ENCODE results near the gene SGMS1. TPM values are rescaled to one million over a fixed set of nuclear protein-coding genes. Genes with fewer than 3 reads are reported as not detected.

Gene SGMS1
- total and polyA plus RNA-seq, 2 donors (not counting 3 experiments of a cell fraction or from before 2014, with no cell fraction given): 9.7 to 23.7 TPM

DNA sequence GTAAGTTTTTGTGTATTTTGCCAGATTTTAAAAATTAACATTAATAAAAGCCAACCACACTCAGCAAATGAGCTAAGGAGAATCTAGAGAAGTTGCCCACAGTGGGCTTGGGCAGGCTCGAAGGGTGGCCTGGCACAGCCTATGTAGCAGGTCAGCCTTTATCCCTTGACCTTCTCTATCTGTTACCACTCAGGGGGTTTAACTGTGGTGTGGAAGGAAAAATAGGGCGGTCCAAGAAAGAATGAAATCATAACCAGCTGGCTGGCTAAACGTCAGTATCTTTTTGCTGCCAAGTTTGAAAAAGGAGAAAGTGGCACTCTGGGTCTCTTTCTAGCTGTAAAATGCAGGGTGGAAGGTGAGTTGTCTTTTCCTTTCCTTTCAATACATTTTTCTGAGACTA, 242.1 kb downstream of the SGMS1 start:
- peaks cover 3% of the 10 kb centered on the region for H4K20me1 ChIP-seq (replicated peaks; ENCODE audit: control insufficient read depth, extremely low read depth, insufficient read depth, low read length)
- CTCF ChIA-PET: interaction anchor here (1.1 to 2.1 kb wide), 5 partner anchors 11 to 37 kb away, joined by 3 to 23 read pairs (median 5); no protein-coding TSS in a partner anchor
- dilution Hi-C loops (cut with MboI; ENCODE audit: extremely low pct_ligation_motif_present, low sequenced_read_pairs) (no loop called here), intact Hi-C loops (cut with micrococcal nuclease) (no loop called here)
- FAIRE-seq (no peak), DNase-seq (ENCODE audit: low read depth, low spot score) (no peak)
- H3K79me2 ChIP-seq (ENCODE audit: control insufficient read depth, insufficient read depth, low read length): peaks cover 7% of the 10 kb centered on the region
- H2AFZ ChIP-seq (ENCODE audit: low read depth, low read length): no peak overlapping the region
- no peaks in the 10 kb centered on the region for H3K36me3 ChIP-seq (ENCODE audit: control insufficient read depth in 2 of 2, extremely low read depth in 1 of 2, insufficient read depth in 2 of 2, low read length in 2 of 2)
- H3K27ac ChIP-seq (ENCODE audit: insufficient read depth, low read depth, low read length): no peak overlapping the region
- no peaks in the 10 kb centered on the region for H3K9me3 ChIP-seq (replicated peaks; ENCODE audit: control insufficient read depth, insufficient read depth, low read length)
- H3K4me2 ChIP-seq (ENCODE audit: insufficient read depth, low read length): no peak overlapping the region
- TF ChIP-seq POLR2AphosphoS5 (IDR thresholded peaks at IDR 0.05; ENCODE audit: insufficient read depth, low read depth, low read length): no peak
- no peak for TF ChIP-seq JUN (IDR thresholded peaks at IDR 0.05; ENCODE audit: borderline replicate concordance, insufficient read depth, insufficient read length, low read depth)
- no peak for TF ChIP-seq MYC (IDR thresholded peaks at IDR 0.05; ENCODE audit: low read depth, low read length)
- TF ChIP-seq POLR2A (IDR thresholded peaks at IDR 0.05; ENCODE audit: low read depth, low read length): no peak
- TF ChIP-seq, protein P1, sequence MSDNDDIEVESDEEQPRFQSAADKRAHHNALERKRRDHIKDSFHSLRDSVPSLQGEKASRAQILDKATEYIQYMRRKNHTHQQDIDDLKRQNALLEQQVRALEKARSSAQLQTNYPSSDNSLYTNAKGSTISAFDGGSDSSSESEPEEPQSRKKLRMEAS (IDR thresholded peaks at IDR 0.05; ENCODE audit: insufficient read depth, insufficient read length): no peak
- TF ChIP-seq FOS (IDR thresholded peaks at IDR 0.05; ENCODE audit: borderline replicate concordance, insufficient read depth, low read length): no peak
- TF ChIP-seq, protein P2, sequence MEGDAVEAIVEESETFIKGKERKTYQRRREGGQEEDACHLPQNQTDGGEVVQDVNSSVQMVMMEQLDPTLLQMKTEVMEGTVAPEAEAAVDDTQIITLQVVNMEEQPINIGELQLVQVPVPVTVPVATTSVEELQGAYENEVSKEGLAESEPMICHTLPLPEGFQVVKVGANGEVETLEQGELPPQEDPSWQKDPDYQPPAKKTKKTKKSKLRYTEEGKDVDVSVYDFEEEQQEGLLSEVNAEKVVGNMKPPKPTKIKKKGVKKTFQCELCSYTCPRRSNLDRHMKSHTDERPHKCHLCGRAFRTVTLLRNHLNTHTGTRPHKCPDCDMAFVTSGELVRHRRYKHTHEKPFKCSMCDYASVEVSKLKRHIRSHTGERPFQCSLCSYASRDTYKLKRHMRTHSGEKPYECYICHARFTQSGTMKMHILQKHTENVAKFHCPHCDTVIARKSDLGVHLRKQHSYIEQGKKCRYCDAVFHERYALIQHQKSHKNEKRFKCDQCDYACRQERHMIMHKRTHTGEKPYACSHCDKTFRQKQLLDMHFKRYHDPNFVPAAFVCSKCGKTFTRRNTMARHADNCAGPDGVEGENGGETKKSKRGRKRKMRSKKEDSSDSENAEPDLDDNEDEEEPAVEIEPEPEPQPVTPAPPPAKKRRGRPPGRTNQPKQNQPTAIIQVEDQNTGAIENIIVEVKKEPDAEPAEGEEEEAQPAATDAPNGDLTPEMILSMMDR (IDR thresholded peaks at IDR 0.05; ENCODE audit: extremely low read depth in 1 of 2, insufficient read depth in 1 of 2, low read depth in 1 of 2, low read length in 2 of 2): no peak
- TF ChIP-seq GATA2 (IDR thresholded peaks at IDR 0.05; ENCODE audit: insufficient read depth, insufficient read length, low read depth, low read length): no peak
- no peak for TF ChIP-seq EZH2 (IDR thresholded peaks at IDR 0.05; ENCODE audit: borderline replicate concordance, low read depth, low read length, severe bottlenecking)
- no peaks in the 10 kb centered on the region for H3K9me1 ChIP-seq (replicated peaks; ENCODE audit: control insufficient read depth, extremely low read depth, insufficient read depth, low read length)
- H3K4me3 ChIP-seq (replicated peaks in 1 of 3; ENCODE audit: insufficient read depth in 1 of 3, low read depth in 1 of 3, low read length in 3 of 3): no peak overlapping the region
- H3K9ac ChIP-seq (replicated peaks; ENCODE audit: extremely low read depth, insufficient read depth, low read length): no peak overlapping the region
- no peaks in the 10 kb centered on the region for H3K27me3 ChIP-seq (ENCODE audit: control insufficient read depth in 2 of 2, insufficient read depth in 2 of 2, low read length in 2 of 2)
- POLR2A ChIA-PET: no interaction called here
- peaks cover 3% of the 10 kb centered on the region for H3K4me1 ChIP-seq (ENCODE audit: control insufficient read depth, extremely low read depth, insufficient read depth, low read length)
- BruUV-seq (replicated peaks): no TSS peak

All from endothelial cell of umbilical vein (primary cell).